GM21723 (cell line): ENCODE data around the gene SLC1A1.

ENCODE experiments used
- ATAC-seq: cut with Tn5 transposase; IDR thresholded peaks from one replicate; pipeline ENCODE4 v1.9.1; 2021; ENCODE audit warnings: mild to moderate bottlenecking, moderate library complexity; ENCODE audit not compliant: unreplicated experiment

SLC1A1 gene

DNA sequence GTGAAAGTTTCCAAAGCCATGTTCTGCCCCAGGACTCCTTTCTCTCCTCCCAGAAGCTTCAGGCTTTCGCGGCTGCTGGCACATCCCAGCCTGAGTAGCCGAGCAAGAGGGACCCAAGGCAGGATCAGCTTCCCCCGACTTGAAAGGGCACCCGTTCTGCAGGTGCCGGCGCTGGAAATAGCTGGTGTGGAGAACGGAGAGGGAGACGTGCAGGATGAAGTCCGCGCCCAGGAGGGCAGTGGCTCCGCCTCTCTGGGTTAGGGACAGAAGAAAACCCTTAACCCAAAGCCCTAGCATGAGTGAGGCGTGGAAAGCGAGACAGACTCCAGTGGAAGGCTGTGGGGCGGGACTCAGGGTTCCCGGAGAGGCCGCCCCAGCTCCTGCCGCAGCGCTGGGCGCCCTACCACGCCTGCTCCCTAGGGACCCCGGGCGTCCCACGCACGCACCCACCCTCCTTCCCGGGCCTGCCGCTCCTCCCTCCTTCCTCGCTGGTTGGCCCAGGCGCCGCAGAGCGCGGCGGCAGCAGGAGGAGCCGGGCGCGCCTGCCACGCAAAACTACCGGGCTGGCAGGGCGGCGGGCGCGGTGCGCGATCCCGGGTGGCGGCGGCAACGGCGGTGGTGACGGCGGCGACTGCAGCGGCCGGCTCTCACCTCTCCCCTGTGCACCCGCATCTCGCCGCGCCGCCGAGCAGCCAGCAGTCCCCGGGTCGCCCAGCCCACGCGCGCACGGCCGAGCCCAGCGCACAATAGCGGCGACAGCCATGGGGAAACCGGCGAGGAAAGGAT is at the start of gene SLC1A1:
Gene SLC1A1, plus strand, starts transcription at position 550 of the 786 bp plus-strand sequence. Its CDS starts 212 bp downstream, at position 762.
- ATAC-seq, result peak; percentile 77

DNA sequence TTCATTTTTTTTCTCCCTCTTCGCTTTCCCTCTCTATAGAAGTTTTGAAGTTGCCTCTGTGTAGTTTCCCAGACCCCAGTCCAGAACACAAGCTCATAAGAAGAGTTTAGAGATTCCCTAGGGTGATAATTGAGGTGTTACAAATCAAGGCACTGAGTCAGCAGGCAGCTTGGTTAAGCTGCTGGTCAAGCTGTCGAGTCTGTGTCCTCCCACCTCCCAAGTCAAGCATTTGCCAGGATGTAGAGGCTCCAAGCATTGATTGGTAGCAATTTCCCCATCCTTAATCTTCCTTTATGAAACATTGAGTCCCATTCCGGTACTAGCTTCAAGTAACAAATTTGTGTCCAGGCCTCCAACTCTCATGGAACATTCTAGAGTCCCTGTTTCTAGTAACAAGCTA is 47.5 kb upstream of the SLC1A1 start:
- no peak for ATAC-seq

DNA sequence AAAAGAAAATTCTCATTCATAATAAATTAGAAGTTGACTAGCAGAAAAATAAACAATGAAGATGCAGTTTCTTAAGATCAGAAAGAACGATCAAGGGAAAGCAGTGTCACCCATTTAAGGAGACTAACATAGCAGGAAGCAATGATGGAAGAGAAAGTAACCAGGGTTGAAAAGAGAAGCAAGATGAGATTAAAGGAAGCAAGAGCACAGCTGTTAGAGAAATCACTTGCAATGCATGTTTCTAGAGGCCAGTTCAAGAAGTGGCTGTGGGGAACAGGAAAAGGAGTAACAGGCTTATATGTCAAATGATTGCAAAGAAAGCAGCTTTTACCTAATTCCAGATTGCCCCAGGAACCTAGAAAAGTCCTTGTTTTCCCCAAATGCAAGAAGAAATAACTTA is 46.8 kb upstream of the SLC1A1 start:
- peak; percentile 56 for ATAC-seq

DNA sequence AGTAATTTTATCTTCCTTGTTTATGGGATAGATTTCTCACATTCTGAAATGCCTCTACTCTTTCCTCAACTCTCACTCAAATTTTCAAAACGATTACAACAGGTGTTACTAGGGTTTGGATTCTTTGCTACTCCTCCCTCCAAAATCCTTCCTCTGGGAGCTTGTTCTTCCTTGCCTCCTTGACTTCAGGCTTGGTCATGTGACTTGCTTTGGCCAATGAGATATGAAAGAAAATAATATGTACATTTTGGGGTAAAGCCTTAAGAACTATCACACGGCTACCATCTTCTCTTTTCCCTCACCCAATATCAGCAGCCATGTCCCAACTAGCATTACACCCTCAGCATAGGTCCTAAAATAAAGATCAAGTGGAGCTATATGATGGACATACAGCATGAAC is 28.8 kb upstream of the SLC1A1 start:
- ATAC-seq, result no peak

GRCh38 chr9:4463824-4464223 is 26.4 kb upstream of the SLC1A1 start:
- no peak for ATAC-seq

- peak; percentile 97 for ATAC-seq
Measured at GRCh38 chr9:4464911-4465513, 25.3 kb upstream of the SLC1A1 start.

DNA sequence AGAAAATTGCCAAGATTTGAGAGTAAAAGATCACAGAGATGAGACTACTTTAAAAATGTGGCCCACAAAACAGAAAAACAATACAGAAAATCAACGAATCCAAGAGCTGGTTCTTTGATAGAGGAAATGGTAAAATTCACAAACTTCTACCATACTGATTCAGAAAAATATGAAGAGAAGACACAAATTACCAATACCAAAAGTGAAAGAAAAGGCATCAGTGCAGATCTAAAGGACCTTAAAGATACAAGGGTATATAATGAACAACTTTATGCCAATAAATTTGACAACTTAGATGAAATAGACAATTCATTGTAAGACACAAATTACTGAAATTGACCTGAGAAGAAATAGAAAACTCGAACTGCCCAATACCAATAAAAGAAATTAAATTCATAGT is 24.4 kb upstream of the SLC1A1 start:
- ATAC-seq, result no peak

DNA sequence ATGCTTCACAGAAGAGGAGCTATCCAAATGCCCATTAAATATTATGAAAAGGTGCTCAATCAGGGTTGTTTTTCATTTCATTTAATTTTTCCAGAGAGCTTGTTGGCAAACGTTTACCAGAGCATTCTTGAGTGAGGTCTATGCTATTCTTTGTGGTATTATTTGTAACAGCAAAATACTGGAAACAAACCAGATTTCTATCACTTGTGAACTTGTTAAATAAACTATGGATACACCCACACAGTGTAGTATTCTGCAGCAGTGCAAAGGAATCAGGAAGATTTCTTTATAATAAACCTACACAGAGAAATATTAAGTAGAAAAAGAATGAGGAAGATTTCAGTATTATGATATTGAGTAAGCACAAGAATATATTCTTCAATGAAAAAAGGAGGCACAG is 15.0 kb upstream of the SLC1A1 start:
- no peak for ATAC-seq

- no peak for ATAC-seq
Measured at GRCh38 chr9:4486176-4486575, 4.1 kb upstream of the SLC1A1 start.

- ATAC-seq, result no peak
Measured at GRCh38 chr9:4489562-4489918, 728 bp upstream of the SLC1A1 start.

DNA sequence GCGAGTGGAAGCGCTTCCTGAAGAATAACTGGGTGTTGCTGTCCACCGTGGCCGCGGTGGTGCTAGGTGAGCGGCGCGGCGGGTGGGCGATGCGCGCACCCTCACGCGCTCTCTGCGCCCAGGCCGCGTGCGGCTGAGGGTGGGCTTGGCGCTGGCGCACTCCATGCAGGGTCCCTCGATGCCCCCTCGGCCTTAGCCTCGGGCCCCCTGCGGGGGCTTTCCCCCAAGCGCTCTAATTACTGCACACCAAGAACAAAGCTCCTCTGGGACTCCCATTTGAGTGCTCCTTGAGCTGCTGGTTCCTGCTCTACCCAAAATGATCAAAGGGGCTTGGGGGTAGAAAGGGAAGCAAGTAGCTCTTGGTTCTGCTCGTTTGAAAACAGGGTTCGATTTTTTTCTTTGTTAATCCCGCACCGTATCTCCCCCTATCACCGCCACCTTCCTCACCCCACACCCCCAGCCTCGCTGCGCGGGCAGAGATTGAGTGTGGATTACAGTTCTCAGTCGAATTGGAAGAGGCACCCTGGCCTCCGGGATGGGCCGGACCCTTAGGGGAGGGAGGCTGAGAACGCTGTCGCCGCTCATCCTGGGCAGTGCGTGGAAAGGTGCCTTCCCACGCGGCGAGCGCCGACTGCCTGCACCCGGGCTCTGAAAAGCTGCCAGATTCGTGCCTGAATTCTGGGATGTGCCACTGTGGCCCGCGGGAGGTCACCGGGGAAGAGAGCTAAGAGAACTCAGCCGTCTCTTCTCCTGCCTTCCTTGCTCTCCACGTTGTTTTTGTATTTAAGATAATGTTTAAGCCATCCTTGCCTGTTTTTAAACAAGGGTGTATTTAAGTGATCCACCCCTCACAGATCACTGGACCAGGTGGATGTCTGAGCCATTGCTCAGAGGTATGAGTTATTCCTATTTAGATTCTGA is 697 bp downstream of the SLC1A1 start:
- peak; percentile 13 for ATAC-seq

DNA sequence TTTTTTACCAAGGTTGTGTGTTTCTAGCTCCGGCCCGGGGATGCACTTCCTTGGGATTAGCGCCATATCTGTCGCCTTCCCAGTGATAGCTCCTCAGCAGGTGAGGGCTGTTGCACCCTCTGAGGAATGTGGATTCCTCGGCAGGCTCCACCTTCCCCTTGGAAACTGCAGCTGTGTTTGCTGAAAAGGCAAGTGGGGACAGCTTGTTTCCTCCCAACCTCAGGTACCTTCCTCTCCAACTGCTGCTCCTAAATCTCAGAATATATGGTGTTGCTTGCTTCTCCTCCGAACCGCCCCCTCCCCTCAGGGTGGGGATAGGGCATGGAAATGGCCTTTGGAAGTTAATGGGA is 1.3 kb downstream of the SLC1A1 start:
- ATAC-seq, result no peak

DNA sequence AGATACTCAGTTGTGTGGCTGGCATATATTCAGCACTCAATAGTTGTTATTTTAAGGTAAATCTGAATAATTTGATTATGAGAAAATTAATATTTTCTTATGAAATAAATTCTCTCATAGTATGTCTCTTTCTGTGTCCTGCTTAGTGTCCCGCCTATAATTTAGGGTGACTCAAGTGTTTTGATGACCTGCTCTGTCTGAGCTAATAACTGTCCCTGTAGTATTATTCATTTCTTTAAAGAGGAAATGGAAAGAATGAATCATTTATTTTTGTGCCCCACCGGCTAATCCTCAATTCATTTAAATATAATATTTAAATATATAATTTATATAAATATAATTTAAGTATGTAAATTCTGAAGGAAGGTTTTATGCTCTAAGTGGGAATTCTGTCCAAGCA is 4.1 kb downstream of the SLC1A1 start:
- ATAC-seq, result no peak

GRCh38 chr9:4494806-4495205 is 4.5 kb downstream of the SLC1A1 start:
- no peak for ATAC-seq

GRCh38 chr9:4495537-4495936 is 5.3 kb downstream of the SLC1A1 start:
- no peak for ATAC-seq

DNA sequence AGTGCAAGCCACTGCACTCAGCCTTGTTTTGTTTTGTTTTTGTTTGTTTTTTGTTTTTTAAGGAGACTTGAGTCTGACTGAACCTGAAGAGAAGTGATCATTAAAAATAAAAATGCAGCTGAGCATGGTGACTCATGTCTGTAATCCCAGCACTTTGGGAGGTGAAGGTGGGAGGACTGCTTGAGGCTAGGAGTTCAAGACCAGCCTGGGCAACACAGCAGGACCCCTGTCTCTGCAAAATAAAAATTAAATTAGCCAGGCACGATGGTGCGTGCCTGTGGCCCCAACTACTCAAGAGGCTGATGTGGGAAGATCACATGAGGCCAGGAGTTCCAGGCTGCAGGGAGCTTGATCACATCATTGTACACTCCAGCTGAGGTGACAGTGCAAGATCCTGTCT is 6.2 kb downstream of the SLC1A1 start:
- no peak for ATAC-seq

- ATAC-seq, result no peak
Measured at GRCh38 chr9:4497395-4497794, 7.1 kb downstream of the SLC1A1 start.

- no peak for ATAC-seq
Measured at GRCh38 chr9:4497855-4498254, 7.6 kb downstream of the SLC1A1 start.

GRCh38 chr9:4499917-4500316 is 9.6 kb downstream of the SLC1A1 start:
- no peak for ATAC-seq

GRCh38 chr9:4501147-4501507 is 10.9 kb downstream of the SLC1A1 start:
- no peak for ATAC-seq

GRCh38 chr9:4502444-4502843 is 12.2 kb downstream of the SLC1A1 start:
- no peak for ATAC-seq

GRCh38 chr9:4503103-4503502 is 12.8 kb downstream of the SLC1A1 start:
- no peak for ATAC-seq
